Endothelial cell of umbilical vein (primary cell): ENCODE measurements around the gene PTPRK.

Experiments
- CTCF ChIP-seq, 2 donors: IDR thresholded peaks; 1 replicate in 1 of 2; 2 replicates in 1 of 2; pipeline ENCODE4 v1.5.1; 2011; ENCODE audit warnings: low read length in 2 of 2, mild to moderate bottlenecking in 2 of 2, moderate library complexity in 2 of 2, control low read depth in 1 of 2, inconsistent platforms in 1 of 2, low read depth in 1 of 2; ENCODE audit not compliant: insufficient read depth in 1 of 2; ENCODE audit errors: extremely low read depth in 1 of 2
- EZH2 ChIP-seq: IDR thresholded peaks from 2 replicates; pipeline ENCODE4 v1.6.1; 2012; ENCODE audit warnings: borderline replicate concordance, low read depth, mild to moderate bottlenecking, moderate library complexity, low read length, inconsistent platforms; ENCODE audit not compliant: severe bottlenecking
- MYC ChIP-seq: IDR thresholded peaks from one replicate; pipeline ENCODE4 v1.6.1; 2011; ENCODE audit warnings: mild to moderate bottlenecking, low read depth, low read length
- POLR2A ChIP-seq: IDR thresholded peaks from 2 replicates; pipeline ENCODE4 v1.6.1; 2012; ENCODE audit warnings: low read depth, mild to moderate bottlenecking, control low read depth, low read length

GRCh38 chr6:128347123-128347522 is 173.3 kb downstream of the PTPRK start:
- TF ChIP-seq POLR2A (no peak), CTCF (IDR thresholded peaks at IDR 0.05; ENCODE audit: extremely low read depth in 1 of 2, insufficient read depth in 1 of 2, low read depth in 1 of 2, low read length in 2 of 2) (no peak), EZH2 (no peak), MYC (no peak)
